ENCODE results near the gene MEOX2. TPM values are rescaled to one million over a fixed set of nuclear protein-coding genes. Genes with fewer than 3 reads are reported as not detected.

The MEOX2 gene
- polyA plus RNA-seq, 1 of the 3 experiments (the other 2 are of a cell fraction), result not detected

DNA sequence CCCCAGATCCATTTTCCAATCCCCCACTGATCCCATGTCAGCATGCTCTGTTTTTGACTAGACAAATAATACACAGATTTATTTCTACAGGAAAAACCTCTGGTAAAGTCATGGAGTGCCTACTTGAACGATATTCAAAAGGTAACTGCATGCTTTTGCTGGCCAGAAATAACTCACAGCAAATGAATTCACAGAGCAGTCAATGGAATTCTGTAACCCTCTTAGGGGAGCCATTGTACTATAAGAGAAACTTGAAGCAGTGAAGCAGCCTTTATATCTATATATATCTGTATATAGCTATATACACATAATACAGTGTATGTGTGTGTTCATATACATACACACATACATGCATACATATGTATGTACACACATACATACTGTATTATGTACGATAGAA, 29.0 kb upstream of the MEOX2 start:
- Histone ChIP-seq H3K9me2 (no peaks in the 10 kb centered on the region), H3F3A (replicated peaks; ENCODE audit: insufficient read depth) (no peaks in the 10 kb centered on the region), H3K4me1 (ENCODE audit: control insufficient read depth in 1 of 2, insufficient read depth in 2 of 2, low read depth in 1 of 2, low read length in 1 of 2) (no peaks in the 10 kb centered on the region), H3K79me2 (ENCODE audit: insufficient read depth) (no peaks in the 10 kb centered on the region), H3K27ac (ENCODE audit: low read depth in 2 of 2, low read length in 1 of 2) (no peak overlapping the region), H3K4me3 (ENCODE audit: low read depth in 2 of 2, low read length in 1 of 2) (no peak overlapping the region), H3K4me2 (no peak overlapping the region), H3K9me3 (no peaks in the 10 kb centered on the region), H3K36me3 (replicated peaks in 1 of 2; ENCODE audit: control insufficient read depth in 1 of 2, insufficient read depth in 2 of 2, low read length in 1 of 2) (no peaks in the 10 kb centered on the region), H3K9ac (no peak overlapping the region), H3K27me3 (ENCODE audit: insufficient read depth) (no peaks in the 10 kb centered on the region), H4K20me1 (ENCODE audit: insufficient read depth) (no peaks in the 10 kb centered on the region), H2AFZ (ENCODE audit: low read depth) (no peak overlapping the region)
- ChIA-PET POLR2A (no interaction called here), CTCF (interaction anchor here (0.8 kb wide), 1 partner anchor 95 kb away, joined by 3 read pairs; no protein-coding TSS in a partner anchor)
- 2% methylated on average over 2 of the region's 2 CpGs for WGBS (ENCODE audit: low lambda C conversion rate)
- DNase-seq, result no peak
- TF ChIP-seq GATA2 (CRISPR knock-in tag; IDR thresholded peaks at IDR 0.05), result no peak
- no peak for TF ChIP-seq MXI1 (IDR thresholded peaks at IDR 0.05; ENCODE audit: low read depth, low read length)
- TF ChIP-seq TEAD4 (IDR thresholded peaks at IDR 0.05; ENCODE audit: borderline replicate concordance, insufficient read depth), result no peak
- TF ChIP-seq JUND (IDR thresholded peaks at IDR 0.05), result no peak
- TF ChIP-seq, protein P1, sequence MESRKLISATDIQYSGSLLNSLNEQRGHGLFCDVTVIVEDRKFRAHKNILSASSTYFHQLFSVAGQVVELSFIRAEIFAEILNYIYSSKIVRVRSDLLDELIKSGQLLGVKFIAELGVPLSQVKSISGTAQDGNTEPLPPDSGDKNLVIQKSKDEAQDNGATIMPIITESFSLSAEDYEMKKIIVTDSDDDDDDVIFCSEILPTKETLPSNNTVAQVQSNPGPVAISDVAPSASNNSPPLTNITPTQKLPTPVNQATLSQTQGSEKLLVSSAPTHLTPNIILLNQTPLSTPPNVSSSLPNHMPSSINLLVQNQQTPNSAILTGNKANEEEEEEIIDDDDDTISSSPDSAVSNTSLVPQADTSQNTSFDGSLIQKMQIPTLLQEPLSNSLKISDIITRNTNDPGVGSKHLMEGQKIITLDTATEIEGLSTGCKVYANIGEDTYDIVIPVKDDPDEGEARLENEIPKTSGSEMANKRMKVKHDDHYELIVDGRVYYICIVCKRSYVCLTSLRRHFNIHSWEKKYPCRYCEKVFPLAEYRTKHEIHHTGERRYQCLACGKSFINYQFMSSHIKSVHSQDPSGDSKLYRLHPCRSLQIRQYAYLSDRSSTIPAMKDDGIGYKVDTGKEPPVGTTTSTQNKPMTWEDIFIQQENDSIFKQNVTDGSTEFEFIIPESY (IDR thresholded peaks at IDR 0.05; ENCODE audit: borderline replicate concordance, low read depth), result no peak
- no peak for TF ChIP-seq EZH2phosphoT487 (IDR thresholded peaks at IDR 0.05; ENCODE audit: borderline replicate concordance, low read depth)
- TF ChIP-seq POLR2AphosphoS5 (IDR thresholded peaks at IDR 0.05; ENCODE audit: low read depth, low read length), result no peak
- TF ChIP-seq, protein P2, sequence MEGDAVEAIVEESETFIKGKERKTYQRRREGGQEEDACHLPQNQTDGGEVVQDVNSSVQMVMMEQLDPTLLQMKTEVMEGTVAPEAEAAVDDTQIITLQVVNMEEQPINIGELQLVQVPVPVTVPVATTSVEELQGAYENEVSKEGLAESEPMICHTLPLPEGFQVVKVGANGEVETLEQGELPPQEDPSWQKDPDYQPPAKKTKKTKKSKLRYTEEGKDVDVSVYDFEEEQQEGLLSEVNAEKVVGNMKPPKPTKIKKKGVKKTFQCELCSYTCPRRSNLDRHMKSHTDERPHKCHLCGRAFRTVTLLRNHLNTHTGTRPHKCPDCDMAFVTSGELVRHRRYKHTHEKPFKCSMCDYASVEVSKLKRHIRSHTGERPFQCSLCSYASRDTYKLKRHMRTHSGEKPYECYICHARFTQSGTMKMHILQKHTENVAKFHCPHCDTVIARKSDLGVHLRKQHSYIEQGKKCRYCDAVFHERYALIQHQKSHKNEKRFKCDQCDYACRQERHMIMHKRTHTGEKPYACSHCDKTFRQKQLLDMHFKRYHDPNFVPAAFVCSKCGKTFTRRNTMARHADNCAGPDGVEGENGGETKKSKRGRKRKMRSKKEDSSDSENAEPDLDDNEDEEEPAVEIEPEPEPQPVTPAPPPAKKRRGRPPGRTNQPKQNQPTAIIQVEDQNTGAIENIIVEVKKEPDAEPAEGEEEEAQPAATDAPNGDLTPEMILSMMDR (IDR thresholded peaks at IDR 0.05), result no peak
- no peak for TF ChIP-seq FOXM1 (IDR thresholded peaks at IDR 0.05; ENCODE audit: low read depth)
- TF ChIP-seq RFX5 (IDR thresholded peaks at IDR 0.05; ENCODE audit: low read length), result no peak
- TF ChIP-seq FOSL2 (IDR thresholded peaks at IDR 0.05; ENCODE audit: borderline replicate concordance, low read depth), result no peak
- TF ChIP-seq, protein P3, sequence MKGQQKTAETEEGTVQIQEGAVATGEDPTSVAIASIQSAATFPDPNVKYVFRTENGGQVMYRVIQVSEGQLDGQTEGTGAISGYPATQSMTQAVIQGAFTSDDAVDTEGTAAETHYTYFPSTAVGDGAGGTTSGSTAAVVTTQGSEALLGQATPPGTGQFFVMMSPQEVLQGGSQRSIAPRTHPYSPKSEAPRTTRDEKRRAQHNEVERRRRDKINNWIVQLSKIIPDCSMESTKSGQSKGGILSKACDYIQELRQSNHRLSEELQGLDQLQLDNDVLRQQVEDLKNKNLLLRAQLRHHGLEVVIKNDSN (IDR thresholded peaks at IDR 0.05; ENCODE audit: borderline replicate concordance, low read depth), result no peak
- no peak for TF ChIP-seq SMC3 (IDR thresholded peaks at IDR 0.05; ENCODE audit: low read depth, low read length)
- TF ChIP-seq, protein P4, sequence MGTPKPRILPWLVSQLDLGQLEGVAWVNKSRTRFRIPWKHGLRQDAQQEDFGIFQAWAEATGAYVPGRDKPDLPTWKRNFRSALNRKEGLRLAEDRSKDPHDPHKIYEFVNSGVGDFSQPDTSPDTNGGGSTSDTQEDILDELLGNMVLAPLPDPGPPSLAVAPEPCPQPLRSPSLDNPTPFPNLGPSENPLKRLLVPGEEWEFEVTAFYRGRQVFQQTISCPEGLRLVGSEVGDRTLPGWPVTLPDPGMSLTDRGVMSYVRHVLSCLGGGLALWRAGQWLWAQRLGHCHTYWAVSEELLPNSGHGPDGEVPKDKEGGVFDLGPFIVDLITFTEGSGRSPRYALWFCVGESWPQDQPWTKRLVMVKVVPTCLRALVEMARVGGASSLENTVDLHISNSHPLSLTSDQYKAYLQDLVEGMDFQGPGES (IDR thresholded peaks at IDR 0.05; ENCODE audit: low read depth, low read length), result no peak
- no peak for TF ChIP-seq FOXJ3 (CRISPR knock-in tag; IDR thresholded peaks at IDR 0.05)
- TF ChIP-seq RAD21 (IDR thresholded peaks at IDR 0.05; ENCODE audit: low read length), result no peak
- TF ChIP-seq RXRA (IDR thresholded peaks at IDR 0.05; ENCODE audit: borderline replicate concordance, low read depth), result no peak
- TF ChIP-seq, protein P5, sequence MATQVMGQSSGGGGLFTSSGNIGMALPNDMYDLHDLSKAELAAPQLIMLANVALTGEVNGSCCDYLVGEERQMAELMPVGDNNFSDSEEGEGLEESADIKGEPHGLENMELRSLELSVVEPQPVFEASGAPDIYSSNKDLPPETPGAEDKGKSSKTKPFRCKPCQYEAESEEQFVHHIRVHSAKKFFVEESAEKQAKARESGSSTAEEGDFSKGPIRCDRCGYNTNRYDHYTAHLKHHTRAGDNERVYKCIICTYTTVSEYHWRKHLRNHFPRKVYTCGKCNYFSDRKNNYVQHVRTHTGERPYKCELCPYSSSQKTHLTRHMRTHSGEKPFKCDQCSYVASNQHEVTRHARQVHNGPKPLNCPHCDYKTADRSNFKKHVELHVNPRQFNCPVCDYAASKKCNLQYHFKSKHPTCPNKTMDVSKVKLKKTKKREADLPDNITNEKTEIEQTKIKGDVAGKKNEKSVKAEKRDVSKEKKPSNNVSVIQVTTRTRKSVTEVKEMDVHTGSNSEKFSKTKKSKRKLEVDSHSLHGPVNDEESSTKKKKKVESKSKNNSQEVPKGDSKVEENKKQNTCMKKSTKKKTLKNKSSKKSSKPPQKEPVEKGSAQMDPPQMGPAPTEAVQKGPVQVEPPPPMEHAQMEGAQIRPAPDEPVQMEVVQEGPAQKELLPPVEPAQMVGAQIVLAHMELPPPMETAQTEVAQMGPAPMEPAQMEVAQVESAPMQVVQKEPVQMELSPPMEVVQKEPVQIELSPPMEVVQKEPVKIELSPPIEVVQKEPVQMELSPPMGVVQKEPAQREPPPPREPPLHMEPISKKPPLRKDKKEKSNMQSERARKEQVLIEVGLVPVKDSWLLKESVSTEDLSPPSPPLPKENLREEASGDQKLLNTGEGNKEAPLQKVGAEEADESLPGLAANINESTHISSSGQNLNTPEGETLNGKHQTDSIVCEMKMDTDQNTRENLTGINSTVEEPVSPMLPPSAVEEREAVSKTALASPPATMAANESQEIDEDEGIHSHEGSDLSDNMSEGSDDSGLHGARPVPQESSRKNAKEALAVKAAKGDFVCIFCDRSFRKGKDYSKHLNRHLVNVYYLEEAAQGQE (IDR thresholded peaks at IDR 0.05; ENCODE audit: low read depth, low read length), result no peak

All from SK-N-SH (cell line).